Measurements from ENCODE around the gene PRM1. TPM values are rescaled to one million over a fixed set of nuclear protein-coding genes. Genes with fewer than 3 reads are reported as not detected.
A peak's percentile ranks its signal among the peaks of the same experiment; 100 is the strongest.

The PRM1 gene
- total and polyA plus RNA-seq, 2 of the 8 experiments (the other 6 are each of a cell fraction or from before 2014, with no cell fraction given), result 0.54 to 0.82 TPM

DNA sequence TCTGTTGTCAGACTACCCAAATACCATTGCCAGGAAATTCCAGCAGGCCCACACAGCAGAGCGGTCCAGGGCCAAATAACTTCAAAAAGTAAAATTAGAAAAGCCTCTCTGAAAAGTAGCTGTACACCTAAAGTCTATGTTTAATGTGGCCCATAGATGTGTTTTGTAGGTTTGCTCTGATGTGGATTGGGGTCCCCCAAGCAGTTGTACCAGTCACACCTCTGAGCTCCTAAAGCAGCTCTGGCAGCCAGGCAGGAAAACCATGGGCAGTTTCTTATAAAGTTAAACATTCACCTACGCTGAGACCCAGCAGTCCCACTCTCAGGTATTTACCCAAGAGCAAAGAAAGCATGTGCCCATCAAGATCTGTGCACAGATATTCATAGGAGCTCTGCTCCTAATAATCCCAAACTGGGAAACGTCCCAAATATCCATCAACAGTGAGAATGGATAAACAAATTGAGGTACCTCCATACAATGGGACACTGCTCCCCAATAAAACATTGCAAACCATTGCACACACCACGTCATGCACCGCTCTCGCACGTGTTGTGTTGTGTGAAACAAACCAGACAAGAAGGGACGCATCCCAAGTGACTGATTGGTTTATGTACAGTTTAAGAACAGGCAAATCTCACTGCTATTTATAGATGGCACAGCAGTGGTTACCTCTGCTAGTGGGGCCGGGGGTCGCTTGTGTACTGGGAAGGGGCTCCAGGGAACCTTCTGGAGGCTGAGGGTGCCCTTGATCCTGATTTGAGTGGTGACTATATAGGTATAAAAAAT is 15.8 kb upstream of the PRM1 start:
- Histone ChIP-seq H3K4me2 (ENCODE audit: insufficient read depth in 1 of 2, low read depth in 2 of 2, low read length in 2 of 2) (peak overlapping the region; percentile 7 to 22; a peak in 2 of 4 replicates), H3K14ac (ENCODE audit: insufficient read length) (no peak overlapping the region), H3K23me2 (ENCODE audit: low read depth, low read length) (no peaks in the 10 kb centered on the region), H2BK20ac (ENCODE audit: low read length) (peak overlapping the region; percentile 43; the same call in 1 of the 2 replicates), H3K4ac (replicated peaks; ENCODE audit: insufficient read length, low read depth, low read length) (no peak overlapping the region), H3K27me3 (replicated peaks in 1 of 4; ENCODE audit: control insufficient read depth in 3 of 4, extremely low read depth in 1 of 4, insufficient read depth in 3 of 4, low read length in 3 of 4) (no peaks in the 10 kb centered on the region), H2BK5ac (ENCODE audit: low read depth, low read length) (peak overlapping the region; percentile 8; the same call in 1 of the 2 replicates), H4K5ac (ENCODE audit: insufficient read length, low read depth, low read length) (no peak overlapping the region), H3K9me3 (ENCODE audit: insufficient read depth in 2 of 2, low read depth in 1 of 2, low read length in 1 of 2) (no peaks in the 10 kb centered on the region), H3K56ac (replicated peaks; ENCODE audit: insufficient read length, low read depth, low read length) (no peak overlapping the region), H2AK5ac (ENCODE audit: low read depth, low read length) (peak overlapping the region; percentile 79; the same call in 1 of the 2 replicates), H3K4me1 (replicated peaks in 1 of 4; ENCODE audit: control insufficient read depth in 3 of 4, insufficient read depth in 4 of 4, low read length in 3 of 4) (peaks cover 5 to 9% (median 9%) of the 10 kb centered on the region in 4 experiments), H3K79me1 (ENCODE audit: low read depth, low read length) (no peaks in the 10 kb centered on the region), H4K91ac (replicated peaks; ENCODE audit: insufficient read length, low read length) (no peak overlapping the region), H2BK12ac (ENCODE audit: low read depth, low read length) (0 out of 2 replicates have a peak overlapping the region, but pooled peaks have one; percentile 90), H3K4me3 (ENCODE audit: extremely low read depth in 1 of 4, insufficient read depth in 2 of 4, low read depth in 3 of 4, low read length in 4 of 4) (no peak overlapping the region), H2AFZ (ENCODE audit: low read length) (no peak overlapping the region), H3K18ac (ENCODE audit: extremely low read depth, low read length) (no peak overlapping the region; the same call in 1 of the 2 replicates), H2BK15ac (ENCODE audit: low read length) (0 out of 2 replicates have a peak overlapping the region, but pooled peaks have one; percentile 6), H3K79me2 (ENCODE audit: control insufficient read depth in 1 of 2, insufficient read depth in 2 of 2, low read length in 2 of 2) (no peaks in the 10 kb centered on the region), H3K9ac (replicated peaks in 1 of 4; ENCODE audit: extremely low read depth in 1 of 4, low read depth in 3 of 4, low read length in 3 of 4) (no peak overlapping the region), H3K36me3 (ENCODE audit: control insufficient read depth in 2 of 4, insufficient read depth in 4 of 4, low read length in 3 of 4) (no peaks in the 10 kb centered on the region), H4K20me1 (replicated peaks in 1 of 2; ENCODE audit: control insufficient read depth in 1 of 2, insufficient read depth in 2 of 2, low read length in 2 of 2) (no peaks in the 10 kb centered on the region), H4K8ac (ENCODE audit: extremely low read depth, insufficient read depth, low read length) (no peak overlapping the region), H2BK120ac (replicated peaks; ENCODE audit: low read depth, low read length) (no peak overlapping the region), H3K23ac (ENCODE audit: insufficient read length) (no peak overlapping the region), H3K27ac (ENCODE audit: low read depth, low read length) (no peak overlapping the region)
- no peak for TF ChIP-seq CTBP2 (IDR thresholded peaks at IDR 0.05; ENCODE audit: borderline replicate concordance, insufficient read depth, insufficient read length, low read length)
- no peak for TF ChIP-seq CBX5 (IDR thresholded peaks at IDR 0.05; ENCODE audit: low read depth, low read length)
- TF ChIP-seq RAD21 (IDR thresholded peaks at IDR 0.05 in 1 of 2, conservative IDR thresholded peaks at IDR 0.05 in 1 of 2; ENCODE audit: low read depth in 2 of 2, low read length in 2 of 2), result no peak
- TF ChIP-seq POU5F1 (IDR thresholded peaks at IDR 0.05; ENCODE audit: low read depth, low read length), result no peak
- TF ChIP-seq EP300 (IDR thresholded peaks at IDR 0.05; ENCODE audit: borderline replicate concordance in 1 of 2, low read depth in 2 of 2, low read length in 2 of 2), result no peak
- no peak for TF ChIP-seq SUZ12 (IDR thresholded peaks at IDR 0.05; ENCODE audit: low read length)
- TF ChIP-seq TAF7 (optimal IDR thresholded peaks at IDR 0.05; ENCODE audit: borderline replicate concordance, low read depth, low read length), result no peak
- ChIA-PET POLR2A (ENCODE audit: partially characterized antibody) (interaction anchor here (0.8 to 2.7 kb wide), 7 partner anchors 9 to 41 kb away, joined by 3 to 11 read pairs (median 3); partner anchors contain the start of gene SOCS1), CTCF (ENCODE audit: partially characterized antibody) (interaction anchor here (1.0 to 3.8 kb wide), 4 partner anchors 15 to 61 kb away, joined by 3 to 13 read pairs (median 4); partner anchors contain the start of gene SOCS1)
- 73% methylated on average over 10 of the region's 10 CpGs; no CpG with 5 or more reads in 1 of the 2 experiments for WGBS, 2 experiments (ENCODE audit: extremely low coverage in 1 of 2, insufficient coverage in 1 of 2, insufficient read length in 1 of 2, insufficient replicate concordance in 2 of 2, low coverage in 1 of 2, low lambda C conversion rate in 2 of 2, missing lambda C conversion rate in 1 of 2)
- FAIRE-seq (no peak), DNase-seq (ENCODE audit: low read depth in 1 of 2, low spot score in 2 of 2) (no peak)

Data from H1 (cell line).